SU-DHL-6 (cell line): ENCODE data around the gene MYO1F.

Experiments
- EZH2phosphoT487 ChIP-seq: fragments of 200-600 bp; sonication (generic), shearing (Covaris generic); conservative IDR thresholded peaks from 2 replicates; pipeline ENCODE4 v1.6.1; 2018; ENCODE audit warnings: mild to moderate bottlenecking, antibody characterized with exemption, low read length, moderate library complexity, mixed read lengths
- TF ChIP-seq, protein P1 (sequence below): fragments of 200-600 bp; sonication (generic); IDR thresholded peaks from one replicate; pipeline ENCODE4 v1.5.1; 2017; ENCODE audit warnings: antibody characterized with exemption, mild to moderate bottlenecking, low read length, moderate library complexity; ENCODE audit not compliant: insufficient read depth, poor library complexity, severe bottlenecking

DNA sequence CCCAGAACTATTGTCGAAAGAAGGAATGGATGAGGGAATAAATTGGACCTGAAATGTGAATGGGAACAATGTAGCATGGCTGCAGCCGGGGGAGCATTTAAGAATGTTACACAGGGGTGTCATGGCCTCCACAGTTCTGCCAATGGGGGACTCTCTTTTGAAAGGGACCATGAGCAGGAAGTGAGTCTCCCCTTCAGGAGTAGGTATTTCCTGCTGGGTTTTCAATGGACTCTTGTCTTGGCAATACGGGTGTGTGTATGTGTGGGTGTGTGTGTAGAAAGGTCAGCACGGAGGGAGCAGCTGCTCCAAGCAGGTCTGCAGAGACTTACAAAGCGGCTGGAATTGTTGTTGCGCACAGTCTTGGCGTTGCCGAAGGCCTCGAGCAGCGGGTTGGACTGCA is 24.4 kb downstream of the MYO1F start:
- TF ChIP-seq, protein P1, sequence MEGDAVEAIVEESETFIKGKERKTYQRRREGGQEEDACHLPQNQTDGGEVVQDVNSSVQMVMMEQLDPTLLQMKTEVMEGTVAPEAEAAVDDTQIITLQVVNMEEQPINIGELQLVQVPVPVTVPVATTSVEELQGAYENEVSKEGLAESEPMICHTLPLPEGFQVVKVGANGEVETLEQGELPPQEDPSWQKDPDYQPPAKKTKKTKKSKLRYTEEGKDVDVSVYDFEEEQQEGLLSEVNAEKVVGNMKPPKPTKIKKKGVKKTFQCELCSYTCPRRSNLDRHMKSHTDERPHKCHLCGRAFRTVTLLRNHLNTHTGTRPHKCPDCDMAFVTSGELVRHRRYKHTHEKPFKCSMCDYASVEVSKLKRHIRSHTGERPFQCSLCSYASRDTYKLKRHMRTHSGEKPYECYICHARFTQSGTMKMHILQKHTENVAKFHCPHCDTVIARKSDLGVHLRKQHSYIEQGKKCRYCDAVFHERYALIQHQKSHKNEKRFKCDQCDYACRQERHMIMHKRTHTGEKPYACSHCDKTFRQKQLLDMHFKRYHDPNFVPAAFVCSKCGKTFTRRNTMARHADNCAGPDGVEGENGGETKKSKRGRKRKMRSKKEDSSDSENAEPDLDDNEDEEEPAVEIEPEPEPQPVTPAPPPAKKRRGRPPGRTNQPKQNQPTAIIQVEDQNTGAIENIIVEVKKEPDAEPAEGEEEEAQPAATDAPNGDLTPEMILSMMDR: no peak
- TF ChIP-seq EZH2phosphoT487: no peak
